Caco-2 (cell line): ENCODE measurements around the gene IRF2BP2. TPM values are rescaled to one million over a fixed set of nuclear protein-coding genes. Genes with fewer than 3 reads are reported as not detected.
A peak's percentile ranks its signal among the peaks of the same experiment; 100 is the strongest.

Experiments
- BruUV-seq: library from RNA; stranded (reverse); fragments of 400-500 nt; replicated peaks from 2 replicates; lab custom pipeline; 2021; lab: Mats Ljungman, UMichigan
- CTCF ChIA-PET: fragments of 300-600 bp; sonication (Branson Sonifier 250); formaldehyde crosslinking; loops from one replicate; lab custom pipeline; 2022; ENCODE audit warnings: antibody characterized with exemption; lab: Charles Lee
- POLR2A ChIA-PET: fragments of 300-600 bp; sonication (Branson Sonifier 250); formaldehyde crosslinking; loops from one replicate; lab custom pipeline; 2022; ENCODE audit warnings: antibody characterized with exemption; lab: Charles Lee
- DNase-seq, 2 experiments: peaks; one replicate each; pipeline versions ENCODE4 v3.0.0 to v3.0.0-alpha.2; 2020 to 2022
- H3K27me3 ChIP-seq: replicated peaks from 2 replicates; pipeline ENCODE4 v1.6.0; 2011; ENCODE audit warnings: low read length; ENCODE audit not compliant: control insufficient read depth, insufficient read depth
- H3K36me3 ChIP-seq: 2 replicates; pipeline ENCODE4 v1.5.1; 2011; ENCODE audit warnings: low read length; ENCODE audit not compliant: control insufficient read depth, insufficient read depth
- H3K4me1 ChIP-seq: fragments of 250-450 bp; sonication (Bioruptor Pico); 2 replicates; pipeline ENCODE4 v1.5.1; 2020; ENCODE audit warnings: mild to moderate bottlenecking
- H3K4me3 ChIP-seq: 2 replicates; pipeline ENCODE4 v1.5.1; 2011; ENCODE audit warnings: low read depth, mild to moderate bottlenecking, control low read depth, low read length
- H3K9me3 ChIP-seq: fragments of 250-450 bp; sonication (Bioruptor Pico); 2 replicates; pipeline ENCODE4 v1.5.1; 2020; ENCODE audit warnings: mild to moderate bottlenecking, moderate library complexity
- H3K27ac Mint-ChIP-seq: one replicate; pipeline ENCODE4 v1.8.0; 2022; ENCODE audit warnings: mixed read lengths; ENCODE audit not compliant: unreplicated experiment
- H3K27me3 Mint-ChIP-seq: one replicate; pipeline ENCODE4 v1.8.0; 2022; ENCODE audit warnings: mixed read lengths; ENCODE audit not compliant: insufficient read depth, unreplicated experiment
- H3K36me3 Mint-ChIP-seq: one replicate; pipeline ENCODE4 v1.8.0; 2022; ENCODE audit warnings: mild to moderate bottlenecking, mixed read lengths; ENCODE audit not compliant: insufficient read depth, unreplicated experiment
- H3K4me1 Mint-ChIP-seq: one replicate; pipeline ENCODE4 v1.8.0; 2022; ENCODE audit warnings: low read depth, mixed read lengths; ENCODE audit not compliant: unreplicated experiment
- H3K4me3 Mint-ChIP-seq: one replicate; pipeline ENCODE4 v1.8.0; 2022; ENCODE audit warnings: mild to moderate bottlenecking, moderate library complexity, mixed read lengths; ENCODE audit not compliant: unreplicated experiment
- H3K9me3 Mint-ChIP-seq: one replicate; pipeline ENCODE4 v1.8.0; 2022; ENCODE audit warnings: mixed read lengths; ENCODE audit not compliant: unreplicated experiment
- intact Hi-C: fragments of 100-400 bp; cut with micrococcal nuclease; formaldehyde crosslinking; loops from one replicate; pipeline ENCODE4 v1.10.0; 2022; ENCODE audit not compliant: unreplicated experiment
- total RNA-seq: library from RNA; stranded (reverse); gene quantifications from 2 replicates; pipeline ENCODE4 v1.2.3, GENCODE V29; 2022
- TF ChIP-seq, protein P1 (sequence below), 2 experiments: fragments of 200-600 bp in 1 of 2; IDR thresholded peaks; 1 replicate in 1 of 2; 2 replicates in 1 of 2; pipeline versions ENCODE4 v1.5.1 to v1.8.0; 2011 to 2022; ENCODE audit warnings: antibody characterized with exemption in 1 of 2, control low read depth in 1 of 2, inconsistent platforms in 1 of 2, low read depth in 1 of 2, low read length in 1 of 2, mild to moderate bottlenecking in 1 of 2, moderate library complexity in 1 of 2; ENCODE audit not compliant: insufficient read depth in 1 of 2, severe bottlenecking in 1 of 2, unreplicated experiment in 1 of 2

The IRF2BP2 gene
- total RNA-seq, 1 experiment from 2014 or later = 135 TPM

GRCh38 chr1:234562334-234562733, 47.6 kb downstream of the IRF2BP2 start:
- H3K36me3 ChIP-seq = no peaks in the 10 kb centered on the region
- no peak overlapping the region for H3K4me3 Mint-ChIP-seq
- H3K4me1 Mint-ChIP-seq = peaks cover 24% of the 10 kb centered on the region
- H3K27me3 ChIP-seq = no peaks in the 10 kb centered on the region
- peaks cover 43% of the 10 kb centered on the region for H3K4me1 ChIP-seq
- H3K27me3 Mint-ChIP-seq = no peaks in the 10 kb centered on the region
- CTCF ChIA-PET = no interaction called here
- H3K27ac Mint-ChIP-seq = no peak overlapping the region
- intact Hi-C loops = no loop called here
- POLR2A ChIA-PET = no interaction called here
- no peaks in the 10 kb centered on the region for H3K9me3 ChIP-seq
- no peak for DNase-seq
- TF ChIP-seq, protein P1, sequence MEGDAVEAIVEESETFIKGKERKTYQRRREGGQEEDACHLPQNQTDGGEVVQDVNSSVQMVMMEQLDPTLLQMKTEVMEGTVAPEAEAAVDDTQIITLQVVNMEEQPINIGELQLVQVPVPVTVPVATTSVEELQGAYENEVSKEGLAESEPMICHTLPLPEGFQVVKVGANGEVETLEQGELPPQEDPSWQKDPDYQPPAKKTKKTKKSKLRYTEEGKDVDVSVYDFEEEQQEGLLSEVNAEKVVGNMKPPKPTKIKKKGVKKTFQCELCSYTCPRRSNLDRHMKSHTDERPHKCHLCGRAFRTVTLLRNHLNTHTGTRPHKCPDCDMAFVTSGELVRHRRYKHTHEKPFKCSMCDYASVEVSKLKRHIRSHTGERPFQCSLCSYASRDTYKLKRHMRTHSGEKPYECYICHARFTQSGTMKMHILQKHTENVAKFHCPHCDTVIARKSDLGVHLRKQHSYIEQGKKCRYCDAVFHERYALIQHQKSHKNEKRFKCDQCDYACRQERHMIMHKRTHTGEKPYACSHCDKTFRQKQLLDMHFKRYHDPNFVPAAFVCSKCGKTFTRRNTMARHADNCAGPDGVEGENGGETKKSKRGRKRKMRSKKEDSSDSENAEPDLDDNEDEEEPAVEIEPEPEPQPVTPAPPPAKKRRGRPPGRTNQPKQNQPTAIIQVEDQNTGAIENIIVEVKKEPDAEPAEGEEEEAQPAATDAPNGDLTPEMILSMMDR (IDR thresholded peaks at IDR 0.05; ENCODE audit: insufficient read depth in 1 of 2, low read depth in 1 of 2, low read length in 1 of 2, severe bottlenecking in 1 of 2, unreplicated experiment in 1 of 2) = no peak
- BruUV-seq = no TSS peak
- no peaks in the 10 kb centered on the region for H3K36me3 Mint-ChIP-seq
- peaks cover 13% of the 10 kb centered on the region for H3K9me3 Mint-ChIP-seq
- no peak overlapping the region for H3K4me3 ChIP-seq

- intact Hi-C loops = loop anchor here (1.0 to 2.0 kb wide), 2 partner anchors 15 to 39 kb away; no protein-coding TSS in a partner anchor
- Mint-ChIP-seq H3K4me3 (peak overlapping the region; percentile 49), H3K36me3 (no peaks in the 10 kb centered on the region), H3K9me3 (peaks cover 13% of the 10 kb centered on the region), H3K27me3 (no peaks in the 10 kb centered on the region), H3K4me1 (peaks cover 24% of the 10 kb centered on the region), H3K27ac (peak overlapping the region; percentile 97)
- Histone ChIP-seq H3K4me1 (peaks cover 48% of the 10 kb centered on the region), H3K36me3 (no peaks in the 10 kb centered on the region), H3K9me3 (no peaks in the 10 kb centered on the region), H3K4me3 (no peak overlapping the region), H3K27me3 (no peaks in the 10 kb centered on the region)
- peak; percentile 67 to 87 for DNase-seq
- ChIA-PET CTCF (interaction anchor here (0.9 to 1.1 kb wide), 4 partner anchors 15 to 163 kb away, joined by 3 to 5 read pairs (median 3); no protein-coding TSS in a partner anchor), POLR2A (interaction anchor here (0.5 to 1.1 kb wide), 3 partner anchors 15 to 53 kb away, joined by 3 to 4 read pairs (median 3); no protein-coding TSS in a partner anchor)
- no TSS peak for BruUV-seq
- TF ChIP-seq, protein P1 (IDR thresholded peaks at IDR 0.05; ENCODE audit: insufficient read depth in 1 of 2, low read depth in 1 of 2, low read length in 1 of 2, severe bottlenecking in 1 of 2, unreplicated experiment in 1 of 2) = no peak
Observed at GRCh38 chr1:234561319-234561718, 48.7 kb downstream of the IRF2BP2 start.

DNA sequence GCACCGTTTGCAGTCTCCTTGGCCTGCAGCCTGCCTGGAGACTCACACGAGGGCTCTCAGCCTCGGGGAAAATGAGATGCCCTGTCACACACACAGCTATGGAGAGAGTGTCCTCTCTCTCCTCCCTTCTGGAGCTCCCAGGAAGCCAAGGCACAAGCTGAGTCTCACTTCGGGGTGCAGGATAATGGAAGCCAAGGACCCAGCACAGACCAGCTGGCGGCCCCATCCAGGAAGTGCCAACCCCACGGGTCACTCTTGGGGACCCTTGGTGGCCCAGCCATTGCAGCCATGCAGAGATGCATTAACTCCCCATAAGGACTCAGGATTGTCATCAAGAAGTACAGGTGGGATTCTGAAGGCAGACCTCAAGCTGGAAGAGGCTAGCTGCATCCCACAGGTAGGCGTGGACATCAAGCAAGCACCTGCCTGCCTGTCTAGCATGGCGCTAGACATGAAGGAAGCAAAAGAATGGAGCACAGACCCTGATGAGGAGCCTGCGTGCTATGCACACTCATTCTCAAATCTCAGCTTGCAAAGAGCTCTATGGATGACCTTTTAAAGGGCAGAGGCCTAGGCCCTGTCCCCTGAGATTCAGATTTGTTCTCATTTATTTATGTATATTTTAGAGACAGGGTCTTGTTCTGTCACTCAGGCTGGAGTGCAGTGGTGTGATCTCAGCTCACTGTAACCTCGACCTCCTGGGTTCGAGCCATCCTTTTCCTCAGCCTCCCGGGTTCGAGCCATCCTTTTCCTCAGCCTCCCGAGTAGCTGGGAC, 49.9 kb downstream of the IRF2BP2 start:
- ChIA-PET POLR2A (no interaction called here), CTCF (interaction anchor here (1.0 to 1.3 kb wide), 2 partner anchors 61 to 73 kb away, joined by 3 read pairs; no protein-coding TSS in a partner anchor)
- intact Hi-C loops = loop anchor here (2.0 kb wide), 1 partner anchor 41 kb away; no protein-coding TSS in a partner anchor
- H3K4me3 ChIP-seq = no peak overlapping the region
- Mint-ChIP-seq H3K4me1 (peaks cover 19% of the 10 kb centered on the region), H3K27ac (no peak overlapping the region), H3K36me3 (no peaks in the 10 kb centered on the region), H3K9me3 (peaks cover 13% of the 10 kb centered on the region), H3K4me3 (no peak overlapping the region), H3K27me3 (no peaks in the 10 kb centered on the region)
- no TSS peak for BruUV-seq
- H3K9me3 ChIP-seq = no peaks in the 10 kb centered on the region
- peaks cover 47% of the 10 kb centered on the region for H3K4me1 ChIP-seq
- no peak for DNase-seq
- TF ChIP-seq, protein P1 (IDR thresholded peaks at IDR 0.05; ENCODE audit: insufficient read depth in 1 of 2, low read depth in 1 of 2, low read length in 1 of 2, severe bottlenecking in 1 of 2, unreplicated experiment in 1 of 2) = no peak
- no peaks in the 10 kb centered on the region for H3K36me3 ChIP-seq
- no peaks in the 10 kb centered on the region for H3K27me3 ChIP-seq
